Left cardiac atrium (tissue), 4 donors: ENCODE results near the gene SLC2A5. TPM values are rescaled to one million over a fixed set of nuclear protein-coding genes. Genes with fewer than 3 reads are reported as not detected.

Source experiments
- ATAC-seq, 2 donors: fragments of 200-7000 bp; cut with Tn5 transposase; one replicate each; pipeline ENCODE4 v1.9.1; 2020; ENCODE audit warnings: mild to moderate bottlenecking in 2 of 2, moderate library complexity in 2 of 2
- DNase-seq: peaks from one replicate; pipeline ENCODE4 v3.0.0-alpha.2; 2020
- intact Hi-C, 2 donors: fragments of 100-400 bp; cut with DNase I; formaldehyde crosslinking; loops; one replicate each; pipeline versions ENCODE4 v1.14.1 to v1.15.1; 2022 to 2023
- long read RNA-seq: library from polyadenylated mRNA; unstranded; transcript quantifications from one replicate; pipeline ENCODE4 v2.0.0, GENCODE V29; 2021
- total RNA-seq, 2 donors: library from RNA; stranded (reverse); fragmentation: NEBNext Ultra II Directional; extraction: Animal tissue kit (Norgen Biotek cat#: 25700); gene quantifications; one replicate each; pipeline ENCODE4 v1.2.1, GENCODE V29; 2021
- donor health status: DM: no; HTN: yes; CAD: no.
- donor health status: DM: no; HTN: yes; CAD: no; lungs with severe emphysema.
- donor health status: DM: yes; HTN: yes; CAD: no.
- donor health status: Dilated cardiomyopathy.

SLC2A5 gene
- total RNA-seq = 1 to 10 TPM; 2.0 to 3.8 TPM
- long read RNA-seq, full-length matches to known transcripts = 1 of 1 reads
- long read RNA-seq, partial matches to known transcripts = 0 of 1 reads
- long read RNA-seq, other reads (novel, unspliced or antisense) = 0 of 1 reads

GRCh38 chr1:9069326-9070100 is at the start of gene SLC2A5:
TSS of gene SLC2A5 (minus strand) at chr1:9069635. CDS start at chr1:9069536, 99 bp downstream.
- peak; percentile 39 for DNase-seq
- intact Hi-C loops = no loop called here
- ATAC-seq = peak; percentile 45 to 74

- DNase-seq (peak; percentile 14), ATAC-seq (no peak)
- intact Hi-C loops = no loop called here
These were observed 48.8 kb upstream of the SLC2A5 start for GRCh38 chr1:9118186-9118585.

- intact Hi-C loops = no loop called here
- no peak for ATAC-seq
- DNase-seq = peak; percentile 1
These were observed 46.1 kb upstream of the SLC2A5 start for GRCh38 chr1:9115351-9116205.

GRCh38 chr1:9112961-9113880 is 43.8 kb upstream of the SLC2A5 start:
- intact Hi-C loops = no loop called here
- ATAC-seq = no peak

GRCh38 chr1:9111957-9112356 is 42.5 kb upstream of the SLC2A5 start:
- intact Hi-C loops = loop anchor here in 1 of 2 donors (2.0 kb wide), 1 partner anchor 85 kb away; no protein-coding TSS in a partner anchor
- DNase-seq (no peak), ATAC-seq (no peak)

More at GRCh38 chr1:9112961-9113880, 43.8 kb upstream of the SLC2A5 start:
- peak; percentile 17 for DNase-seq

- DNase-seq = no peak
- intact Hi-C loops = loop anchor here in 1 of 2 donors (2.0 kb wide), 1 partner anchor 85 kb away; no protein-coding TSS in a partner anchor
- no peak for ATAC-seq
These were observed 41.9 kb upstream of the SLC2A5 start for GRCh38 chr1:9111357-9111691.

GRCh38 chr1:9110669-9111356 is 41.4 kb upstream of the SLC2A5 start:
- intact Hi-C loops = loop anchor here in 1 of 2 donors (2.0 kb wide), 1 partner anchor 86 kb away; no protein-coding TSS in a partner anchor
- peak; percentile 90 for DNase-seq

GRCh38 chr1:9108056-9108665 is 38.7 kb upstream of the SLC2A5 start:
- DNase-seq (peak; percentile 5), ATAC-seq (no peak)
- intact Hi-C loops = loop anchor here in 1 of 2 donors (10.0 kb wide), 1 partner anchor 87 kb away; no protein-coding TSS in a partner anchor

More at GRCh38 chr1:9110669-9111356, 41.4 kb upstream of the SLC2A5 start:
- peak; percentile 87 to 93 for ATAC-seq

- intact Hi-C loops = loop anchor here in 1 of 2 donors (10.0 kb wide), 1 partner anchor 88 kb away; no protein-coding TSS in a partner anchor
- ATAC-seq (no peak), DNase-seq (peak; percentile 0)
These were observed 37.7 kb upstream of the SLC2A5 start for GRCh38 chr1:9107136-9107535.

GRCh38 chr1:9106286-9106685 is 36.9 kb upstream of the SLC2A5 start:
- intact Hi-C loops = loop anchor here in 1 of 2 donors (10.0 kb wide), 1 partner anchor 89 kb away; no protein-coding TSS in a partner anchor
- no peak for ATAC-seq
- peak; percentile 19 for DNase-seq

- ATAC-seq (no peak), DNase-seq (no peak)
- intact Hi-C loops = loop anchor here in 1 of 2 donors (10.0 kb wide), 1 partner anchor 89 kb away; no protein-coding TSS in a partner anchor
These were observed 36.0 kb upstream of the SLC2A5 start for GRCh38 chr1:9105336-9105867.

GRCh38 chr1:9101510-9102146 is 32.2 kb upstream of the SLC2A5 start:
- peak; percentile 66 to 68 for ATAC-seq
- DNase-seq = no peak
- intact Hi-C loops = loop anchor here (5.0 to 10.0 kb wide), 2 partner anchors 93 to 94 kb away; no protein-coding TSS in a partner anchor

GRCh38 chr1:9100471-9101043 is 31.1 kb upstream of the SLC2A5 start:
- DNase-seq (no peak), ATAC-seq (no peak)
- intact Hi-C loops = loop anchor here (5.0 to 10.0 kb wide), 2 partner anchors 93 to 94 kb away; no protein-coding TSS in a partner anchor

- DNase-seq = no peak
- intact Hi-C loops = loop anchor here in 1 of 2 donors (10.0 kb wide), 1 partner anchor 175 kb away; no protein-coding TSS in a partner anchor
- ATAC-seq = no peak
These were observed 30.1 kb upstream of the SLC2A5 start for GRCh38 chr1:9099555-9099954.

GRCh38 chr1:9097947-9098705 is 28.7 kb upstream of the SLC2A5 start:
- ATAC-seq (no peak), DNase-seq (no peak)
- intact Hi-C loops = loop anchor here in 1 of 2 donors (10.0 kb wide), 1 partner anchor 173 kb away; no protein-coding TSS in a partner anchor
